ENCODE measurements around the gene DAPK1. TPM values are rescaled to one million over a fixed set of nuclear protein-coding genes. Genes with fewer than 3 reads are reported as not detected.

DAPK1 gene
- total and polyA plus RNA-seq, 2 donors (not counting 3 experiments of a cell fraction or from before 2014, with no cell fraction given) = 58.9 to 119 TPM

DNA sequence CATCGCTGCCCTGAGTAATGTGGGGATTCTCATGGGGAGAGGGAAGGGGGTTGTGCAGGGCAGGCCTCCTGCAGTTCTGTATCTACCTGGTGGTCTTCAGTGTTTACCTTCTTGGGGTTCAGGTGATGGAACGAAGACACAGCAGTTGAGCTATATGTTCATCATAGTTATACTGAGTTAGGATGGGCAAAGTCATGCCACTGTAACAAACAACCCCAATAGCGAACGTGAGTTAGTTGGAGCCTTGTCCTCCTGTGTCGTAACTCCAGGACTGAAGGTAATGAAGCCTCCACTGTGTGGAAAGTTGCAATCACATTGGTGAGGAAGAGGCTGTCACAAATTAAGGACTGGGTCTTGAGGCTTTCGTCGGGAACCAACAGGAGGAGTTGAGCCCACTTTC, 64.4 kb downstream of the DAPK1 start:
- intact Hi-C loops (cut with micrococcal nuclease) = no loop called here
- FAIRE-seq (no peak), DNase-seq (ENCODE audit: low read depth, low spot score) (no peak)
- no TSS peak for BruUV-seq (replicated peaks)
- no peak overlapping the region for H3K27ac ChIP-seq (ENCODE audit: insufficient read depth, low read depth, low read length)
- H3K27me3 ChIP-seq (ENCODE audit: control insufficient read depth in 2 of 2, insufficient read depth in 2 of 2, low read length in 2 of 2) = no peaks in the 10 kb centered on the region
- no peaks in the 10 kb centered on the region for H3K9me3 ChIP-seq (replicated peaks; ENCODE audit: control insufficient read depth, insufficient read depth, low read length)
- H3K79me2 ChIP-seq (ENCODE audit: control insufficient read depth, insufficient read depth, low read length) = peaks cover 1% of the 10 kb centered on the region
- ChIA-PET POLR2A (no interaction called here), CTCF (no interaction called here)
- H3K4me1 ChIP-seq (ENCODE audit: control insufficient read depth, extremely low read depth, insufficient read depth, low read length) = peaks cover 9% of the 10 kb centered on the region
- no peak overlapping the region for H3K4me3 ChIP-seq (replicated peaks in 1 of 3; ENCODE audit: insufficient read depth in 1 of 3, low read depth in 1 of 3, low read length in 3 of 3)
- H3K9ac ChIP-seq (replicated peaks; ENCODE audit: extremely low read depth, insufficient read depth, low read length) = no peak overlapping the region
- no peaks in the 10 kb centered on the region for H3K9me1 ChIP-seq (replicated peaks; ENCODE audit: control insufficient read depth, extremely low read depth, insufficient read depth, low read length)
- TF ChIP-seq JUN (IDR thresholded peaks at IDR 0.05; ENCODE audit: borderline replicate concordance, insufficient read depth, insufficient read length, low read depth) = no peak
- no peak for TF ChIP-seq POLR2AphosphoS5 (IDR thresholded peaks at IDR 0.05; ENCODE audit: insufficient read depth, low read depth, low read length)
- TF ChIP-seq FOS (IDR thresholded peaks at IDR 0.05; ENCODE audit: borderline replicate concordance, insufficient read depth, low read length) = no peak
- TF ChIP-seq POLR2A (IDR thresholded peaks at IDR 0.05; ENCODE audit: low read depth, low read length) = no peak
- TF ChIP-seq CTCF (IDR thresholded peaks at IDR 0.05; ENCODE audit: extremely low read depth in 1 of 2, insufficient read depth in 1 of 2, low read depth in 1 of 2, low read length in 2 of 2) = no peak
- TF ChIP-seq MAX (IDR thresholded peaks at IDR 0.05; ENCODE audit: insufficient read depth, insufficient read length) = no peak
- no peak for TF ChIP-seq GATA2 (IDR thresholded peaks at IDR 0.05; ENCODE audit: insufficient read depth, insufficient read length, low read depth, low read length)
- TF ChIP-seq EZH2 (IDR thresholded peaks at IDR 0.05; ENCODE audit: borderline replicate concordance, low read depth, low read length, severe bottlenecking) = no peak
- TF ChIP-seq MYC (IDR thresholded peaks at IDR 0.05; ENCODE audit: low read depth, low read length) = no peak
- no peak overlapping the region for H2AFZ ChIP-seq (ENCODE audit: low read depth, low read length)
- peaks cover 0 to 5% of the 10 kb centered on the region in 2 experiments for H3K36me3 ChIP-seq (ENCODE audit: control insufficient read depth in 2 of 2, extremely low read depth in 1 of 2, insufficient read depth in 2 of 2, low read length in 2 of 2)
- dilution Hi-C loops (cut with MboI; ENCODE audit: extremely low pct_ligation_motif_present, low sequenced_read_pairs) = no loop called here
- no peak overlapping the region for H3K4me2 ChIP-seq (ENCODE audit: insufficient read depth, low read length)
- H4K20me1 ChIP-seq (replicated peaks; ENCODE audit: control insufficient read depth, extremely low read depth, insufficient read depth, low read length) = no peaks in the 10 kb centered on the region
